HCT116 (cell line): ENCODE results near the gene ZNF3. TPM values are rescaled to one million over a fixed set of nuclear protein-coding genes. Genes with fewer than 3 reads are reported as not detected.

Experiments used
- ATAC-seq: fragments of 200-7000 bp; cut with Tn5 transposase; 2 replicates; pipeline ENCODE4 v1.9.1; 2020; ENCODE audit warnings: mild to moderate bottlenecking, moderate library complexity
- BruUV-seq: library from RNA; stranded (reverse); fragments of 400-500 nt; replicated peaks from 2 replicates; lab custom pipeline; 2021; lab: Mats Ljungman, UMichigan
- CTCF ChIA-PET: fragments of 300-600 bp; sonication (Branson Sonifier 250); formaldehyde crosslinking; loops from one replicate; lab custom pipeline; 2021; ENCODE audit warnings: antibody characterized with exemption; lab: Charles Lee
- POLR2A ChIA-PET: fragments of 300-600, 350-600 bp; sonication (Branson Sonifier 250); formaldehyde crosslinking; loops from one replicate; lab custom pipeline; 2021; ENCODE audit warnings: antibody characterized with exemption; lab: Charles Lee
- RAD21 ChIA-PET, 2 experiments: fragments of 300-600 bp; sonication (Branson Sonifier 250); formaldehyde crosslinking; loops; one replicate each; lab custom pipeline; 2023; ENCODE audit warnings: low total read pairs in 2 of 2; ENCODE audit not compliant: uncharacterized antibody in 2 of 2, unreplicated experiment in 2 of 2, low non-redundant PET in 1 of 2; lab: Charles Lee
- DNase-seq: peaks from one replicate; pipeline ENCODE4 v3.0.0-alpha.2; 2010; ENCODE audit warnings: low read depth, low spot score
- H2AFZ ChIP-seq: fragments of 200-600 bp; shearing (Covaris generic), sonication (generic); 2 replicates; pipeline ENCODE4 v1.6.1; 2017; ENCODE audit warnings: low read depth, mixed run types, mixed read lengths, antibody characterized with exemption, low read length; ENCODE audit not compliant: poor library complexity, severe bottlenecking
- H3K27ac ChIP-seq: 2 replicates; pipeline ENCODE4 v1.5.1; 2012; ENCODE audit warnings: low read depth, low read length
- H3K27me3 ChIP-seq: fragments of 200-600 bp; sonication (generic); 2 replicates; pipeline ENCODE4 v1.6.1; 2016; ENCODE audit warnings: mixed run types, low read length, mixed read lengths; ENCODE audit not compliant: insufficient read depth
- H3K36me3 ChIP-seq, 2 experiments: fragments of 200-500 bp in 1 of 2; fragments of 200-600 bp in 1 of 2; sonication (Bioruptor generic) in 1 of 2; sonication (generic) in 1 of 2; 2 replicates each; pipeline versions ENCODE4 v1.5.1 to v1.6.1; 2014 to 2016; ENCODE audit warnings: low read length in 2 of 2, inconsistent platforms in 1 of 2, mixed read lengths in 1 of 2, mixed run types in 1 of 2; ENCODE audit not compliant: insufficient read depth in 2 of 2, control insufficient read depth in 1 of 2
- H3K4me1 ChIP-seq, 2 experiments: fragments of 200-600 bp in 1 of 2; sonication (generic) in 1 of 2; 2 replicates each; pipeline versions ENCODE4 v1.5.1 to v1.6.1; 2012 to 2017; ENCODE audit warnings: low read length in 2 of 2, inconsistent platforms in 1 of 2, mild to moderate bottlenecking in 1 of 2, mixed read lengths in 1 of 2, mixed run types in 1 of 2, moderate library complexity in 1 of 2; ENCODE audit not compliant: insufficient read depth in 2 of 2, control insufficient read depth in 1 of 2
- H3K4me2 ChIP-seq: fragments of 200-600 bp; sonication (generic); 2 replicates; pipeline ENCODE4 v1.6.1; 2017; ENCODE audit warnings: mixed run types, low read length, mixed read lengths
- H3K4me3 ChIP-seq, 2 experiments: fragments of 200-600 bp in 1 of 2; sonication (generic) in 1 of 2; replicated peaks in 1 of 2; 2 replicates each; pipeline ENCODE4 v1.5.1; 2011 to 2016; ENCODE audit warnings: low read length in 2 of 2, control low read depth in 1 of 2, low read depth in 1 of 2, mild to moderate bottlenecking in 1 of 2, mixed read lengths in 1 of 2, mixed run types in 1 of 2
- H3K79me2 ChIP-seq: fragments of 200-600 bp; sonication (generic); 2 replicates; pipeline ENCODE4 v1.6.1; 2017; ENCODE audit warnings: mild to moderate bottlenecking, mixed run types, low read length, moderate library complexity, mixed read lengths; ENCODE audit not compliant: insufficient read depth
- H3K9ac ChIP-seq: fragments of 200-600 bp; sonication (generic); 2 replicates; pipeline ENCODE4 v1.6.1; 2016; ENCODE audit warnings: low read length, mixed read lengths
- H3K9me2 ChIP-seq: fragments of 200-600 bp; sonication (generic), shearing (Covaris generic); 2 replicates; pipeline ENCODE4 v1.6.1; 2017; ENCODE audit warnings: mixed run types, mild to moderate bottlenecking, moderate library complexity; ENCODE audit not compliant: insufficient read depth
- H3K9me3 ChIP-seq, 2 experiments: fragments of 200-500 bp in 1 of 2; fragments of 200-600 bp in 1 of 2; sonication (Bioruptor generic) in 1 of 2; sonication (generic) in 1 of 2; 2 replicates each; pipeline ENCODE4 v1.6.1; 2014 to 2017; ENCODE audit warnings: low read length in 2 of 2, mixed read lengths in 2 of 2, inconsistent platforms in 1 of 2, low read depth in 1 of 2, mild to moderate bottlenecking in 1 of 2, mixed run types in 1 of 2, moderate library complexity in 1 of 2; ENCODE audit not compliant: control insufficient read depth in 1 of 2, insufficient read depth in 1 of 2
- H4K20me1 ChIP-seq: fragments of 200-600 bp; sonication (generic), shearing (Covaris generic); 2 replicates; pipeline ENCODE4 v1.6.1; 2017; ENCODE audit warnings: mixed run types, mild to moderate bottlenecking, moderate library complexity; ENCODE audit not compliant: insufficient read depth
- ELF1 ChIP-seq: IDR thresholded peaks from 2 replicates; pipeline ENCODE4 v1.6.1; 2012; ENCODE audit warnings: low read depth, borderline replicate concordance
- EZH2 ChIP-seq: fragments of 200-600 bp; sonication (generic); IDR thresholded peaks from 2 replicates; pipeline ENCODE4 v1.6.1; 2017; ENCODE audit warnings: antibody characterized with exemption, mixed run types
- EZH2phosphoT487 ChIP-seq: fragments of 200-600 bp; IDR thresholded peaks from 2 replicates; pipeline ENCODE4 v1.6.1; 2018; ENCODE audit warnings: antibody characterized with exemption, borderline replicate concordance
- POLR2A ChIP-seq: IDR thresholded peaks from 2 replicates; pipeline ENCODE4 v1.7.0; 2011; ENCODE audit warnings: borderline replicate concordance; ENCODE audit not compliant: insufficient read depth, insufficient read length; ENCODE audit errors: extremely low read depth
- POLR2AphosphoS5 ChIP-seq: IDR thresholded peaks from 2 replicates; pipeline ENCODE4 v1.6.1; 2011; ENCODE audit warnings: mild to moderate bottlenecking, low read depth, low read length, moderate library complexity
- SIN3A ChIP-seq: IDR thresholded peaks from 2 replicates; pipeline ENCODE4 v1.6.1; 2012; ENCODE audit warnings: low read depth
- SP1 ChIP-seq: IDR thresholded peaks from 2 replicates; pipeline ENCODE4 v1.6.1; 2012; ENCODE audit warnings: low read depth
- TCF7L2 ChIP-seq: IDR thresholded peaks from 2 replicates; pipeline ENCODE4 v1.7.0; 2011; ENCODE audit warnings: borderline replicate concordance, inconsistent platforms; ENCODE audit not compliant: insufficient read depth, insufficient read length; ENCODE audit errors: extremely low read depth
- ZNF274 ChIP-seq: fragments of 200-500 bp; sonication (Bioruptor generic); IDR thresholded peaks from 2 replicates; pipeline ENCODE4 v1.6.1; 2014; ENCODE audit warnings: mild to moderate bottlenecking, low read depth, low read length, inconsistent platforms
- intact Hi-C: fragments of 100-400 bp; cut with micrococcal nuclease; formaldehyde crosslinking; loops from 2 replicates; pipeline ENCODE4 v1.10.0; 2022
- total RNA-seq: library from RNA; stranded (reverse); gene quantifications from one replicate; pipeline ENCODE4 v1.2.1, GENCODE V29; 2021; ENCODE audit not compliant: unreplicated experiment
- TF ChIP-seq, protein P1 (sequence below): IDR thresholded peaks from 2 replicates; pipeline ENCODE4 v1.6.1; 2012
- TF ChIP-seq, protein P2 (sequence below): IDR thresholded peaks from 2 replicates; pipeline ENCODE4 v1.6.1; 2012
- TF ChIP-seq, protein P3 (sequence below): IDR thresholded peaks from 2 replicates; pipeline ENCODE4 v1.6.1; 2011; ENCODE audit warnings: mild to moderate bottlenecking, low read length, moderate library complexity; ENCODE audit not compliant: insufficient replicate concordance; ENCODE audit errors: extremely low read depth
- TF ChIP-seq, protein P4 (sequence below): IDR thresholded peaks from 2 replicates; pipeline ENCODE4 v1.6.1; 2012; ENCODE audit warnings: low read depth

The ZNF3 gene
- total RNA-seq, 1 experiment from 2014 or later, result 28.2 TPM

DNA sequence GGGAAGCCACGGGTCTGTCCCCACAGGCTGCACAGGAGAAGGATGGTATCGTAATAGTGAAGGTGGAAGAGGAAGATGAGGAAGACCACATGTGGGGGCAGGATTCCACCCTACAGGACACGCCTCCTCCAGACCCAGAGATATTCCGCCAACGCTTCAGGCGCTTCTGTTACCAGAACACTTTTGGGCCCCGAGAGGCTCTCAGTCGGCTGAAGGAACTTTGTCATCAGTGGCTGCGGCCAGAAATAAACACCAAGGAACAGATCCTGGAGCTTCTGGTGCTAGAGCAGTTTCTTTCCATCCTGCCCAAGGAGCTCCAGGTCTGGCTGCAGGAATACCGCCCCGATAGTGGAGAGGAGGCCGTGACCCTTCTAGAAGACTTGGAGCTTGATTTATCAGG, 58.0 kb downstream of the ZNF3 start:
- Histone ChIP-seq H4K20me1 (no peaks in the 10 kb centered on the region; the same call in 1 of the 2 replicates), H3K9ac (no peak overlapping the region), H3K9me2 (no peaks in the 10 kb centered on the region), H3K79me2 (peaks cover 44% of the 10 kb centered on the region), H2AFZ (no peak overlapping the region), H3K4me1 (no peaks in the 10 kb centered on the region), H3K27me3 (no peaks in the 10 kb centered on the region), H3K4me3 (no peak overlapping the region), H3K4me2 (no peak overlapping the region), H3K36me3 (peaks cover 21 to 41% of the 10 kb centered on the region in 2 experiments), H3K27ac (no peak overlapping the region), H3K9me3 (no peaks in the 10 kb centered on the region)
- intact Hi-C loops, result no loop called here
- POLR2A ChIA-PET, result no interaction called here
- DNase-seq (no peak), ATAC-seq (no peak)
- RAD21 ChIA-PET, result no interaction called here
- BruUV-seq, result no TSS peak
- CTCF ChIA-PET, result no interaction called here
- TF ChIP-seq SP1, result no peak
- TF ChIP-seq ELF1, result no peak
- TF ChIP-seq EZH2phosphoT487, result no peak
- TF ChIP-seq SIN3A, result no peak
- TF ChIP-seq ZNF274, result no peak
- TF ChIP-seq, protein P1, sequence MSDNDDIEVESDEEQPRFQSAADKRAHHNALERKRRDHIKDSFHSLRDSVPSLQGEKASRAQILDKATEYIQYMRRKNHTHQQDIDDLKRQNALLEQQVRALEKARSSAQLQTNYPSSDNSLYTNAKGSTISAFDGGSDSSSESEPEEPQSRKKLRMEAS, result no peak
- TF ChIP-seq TCF7L2, result no peak
- no peak for TF ChIP-seq EZH2
- TF ChIP-seq, protein P2, sequence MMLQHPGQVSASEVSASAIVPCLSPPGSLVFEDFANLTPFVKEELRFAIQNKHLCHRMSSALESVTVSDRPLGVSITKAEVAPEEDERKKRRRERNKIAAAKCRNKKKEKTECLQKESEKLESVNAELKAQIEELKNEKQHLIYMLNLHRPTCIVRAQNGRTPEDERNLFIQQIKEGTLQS, result no peak
- TF ChIP-seq POLR2A, result no peak
- no peak for TF ChIP-seq POLR2AphosphoS5
- TF ChIP-seq, protein P3, sequence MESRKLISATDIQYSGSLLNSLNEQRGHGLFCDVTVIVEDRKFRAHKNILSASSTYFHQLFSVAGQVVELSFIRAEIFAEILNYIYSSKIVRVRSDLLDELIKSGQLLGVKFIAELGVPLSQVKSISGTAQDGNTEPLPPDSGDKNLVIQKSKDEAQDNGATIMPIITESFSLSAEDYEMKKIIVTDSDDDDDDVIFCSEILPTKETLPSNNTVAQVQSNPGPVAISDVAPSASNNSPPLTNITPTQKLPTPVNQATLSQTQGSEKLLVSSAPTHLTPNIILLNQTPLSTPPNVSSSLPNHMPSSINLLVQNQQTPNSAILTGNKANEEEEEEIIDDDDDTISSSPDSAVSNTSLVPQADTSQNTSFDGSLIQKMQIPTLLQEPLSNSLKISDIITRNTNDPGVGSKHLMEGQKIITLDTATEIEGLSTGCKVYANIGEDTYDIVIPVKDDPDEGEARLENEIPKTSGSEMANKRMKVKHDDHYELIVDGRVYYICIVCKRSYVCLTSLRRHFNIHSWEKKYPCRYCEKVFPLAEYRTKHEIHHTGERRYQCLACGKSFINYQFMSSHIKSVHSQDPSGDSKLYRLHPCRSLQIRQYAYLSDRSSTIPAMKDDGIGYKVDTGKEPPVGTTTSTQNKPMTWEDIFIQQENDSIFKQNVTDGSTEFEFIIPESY, result no peak
- TF ChIP-seq, protein P4, sequence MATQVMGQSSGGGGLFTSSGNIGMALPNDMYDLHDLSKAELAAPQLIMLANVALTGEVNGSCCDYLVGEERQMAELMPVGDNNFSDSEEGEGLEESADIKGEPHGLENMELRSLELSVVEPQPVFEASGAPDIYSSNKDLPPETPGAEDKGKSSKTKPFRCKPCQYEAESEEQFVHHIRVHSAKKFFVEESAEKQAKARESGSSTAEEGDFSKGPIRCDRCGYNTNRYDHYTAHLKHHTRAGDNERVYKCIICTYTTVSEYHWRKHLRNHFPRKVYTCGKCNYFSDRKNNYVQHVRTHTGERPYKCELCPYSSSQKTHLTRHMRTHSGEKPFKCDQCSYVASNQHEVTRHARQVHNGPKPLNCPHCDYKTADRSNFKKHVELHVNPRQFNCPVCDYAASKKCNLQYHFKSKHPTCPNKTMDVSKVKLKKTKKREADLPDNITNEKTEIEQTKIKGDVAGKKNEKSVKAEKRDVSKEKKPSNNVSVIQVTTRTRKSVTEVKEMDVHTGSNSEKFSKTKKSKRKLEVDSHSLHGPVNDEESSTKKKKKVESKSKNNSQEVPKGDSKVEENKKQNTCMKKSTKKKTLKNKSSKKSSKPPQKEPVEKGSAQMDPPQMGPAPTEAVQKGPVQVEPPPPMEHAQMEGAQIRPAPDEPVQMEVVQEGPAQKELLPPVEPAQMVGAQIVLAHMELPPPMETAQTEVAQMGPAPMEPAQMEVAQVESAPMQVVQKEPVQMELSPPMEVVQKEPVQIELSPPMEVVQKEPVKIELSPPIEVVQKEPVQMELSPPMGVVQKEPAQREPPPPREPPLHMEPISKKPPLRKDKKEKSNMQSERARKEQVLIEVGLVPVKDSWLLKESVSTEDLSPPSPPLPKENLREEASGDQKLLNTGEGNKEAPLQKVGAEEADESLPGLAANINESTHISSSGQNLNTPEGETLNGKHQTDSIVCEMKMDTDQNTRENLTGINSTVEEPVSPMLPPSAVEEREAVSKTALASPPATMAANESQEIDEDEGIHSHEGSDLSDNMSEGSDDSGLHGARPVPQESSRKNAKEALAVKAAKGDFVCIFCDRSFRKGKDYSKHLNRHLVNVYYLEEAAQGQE, result no peak
- TF ChIP-seq, all 23 proteins: peak for 0
